GM10248 (cell line): ENCODE data around the gene VCAN.

Experiments
- CTCF ChIA-PET: fragments of 300-600 bp; sonication (Branson Sonifier 250); formaldehyde crosslinking; extraction: SDS; loops from one replicate; lab custom pipeline; 2021; ENCODE audit warnings: antibody characterized with exemption; lab: Yijun Ruan, JAX
- POLR2A ChIA-PET: fragments of 350-650 bp; sonication (Branson Sonifier 250); formaldehyde crosslinking; extraction: SDS; loops from one replicate; lab custom pipeline; 2020; ENCODE audit warnings: antibody characterized with exemption; lab: Yijun Ruan, JAX
- DNase-seq: peaks from one replicate; pipeline ENCODE4 v3.0.0; 2012; ENCODE audit errors: extremely low spot score
- TF ChIP-seq, protein P1 (sequence below): IDR thresholded peaks from 2 replicates; pipeline ENCODE4 v1.5.1; 2012; ENCODE audit warnings: mild to moderate bottlenecking, low read depth; ENCODE audit errors: extremely low read depth, missing control alignments, control extremely low read depth

Gene VCAN

DNA sequence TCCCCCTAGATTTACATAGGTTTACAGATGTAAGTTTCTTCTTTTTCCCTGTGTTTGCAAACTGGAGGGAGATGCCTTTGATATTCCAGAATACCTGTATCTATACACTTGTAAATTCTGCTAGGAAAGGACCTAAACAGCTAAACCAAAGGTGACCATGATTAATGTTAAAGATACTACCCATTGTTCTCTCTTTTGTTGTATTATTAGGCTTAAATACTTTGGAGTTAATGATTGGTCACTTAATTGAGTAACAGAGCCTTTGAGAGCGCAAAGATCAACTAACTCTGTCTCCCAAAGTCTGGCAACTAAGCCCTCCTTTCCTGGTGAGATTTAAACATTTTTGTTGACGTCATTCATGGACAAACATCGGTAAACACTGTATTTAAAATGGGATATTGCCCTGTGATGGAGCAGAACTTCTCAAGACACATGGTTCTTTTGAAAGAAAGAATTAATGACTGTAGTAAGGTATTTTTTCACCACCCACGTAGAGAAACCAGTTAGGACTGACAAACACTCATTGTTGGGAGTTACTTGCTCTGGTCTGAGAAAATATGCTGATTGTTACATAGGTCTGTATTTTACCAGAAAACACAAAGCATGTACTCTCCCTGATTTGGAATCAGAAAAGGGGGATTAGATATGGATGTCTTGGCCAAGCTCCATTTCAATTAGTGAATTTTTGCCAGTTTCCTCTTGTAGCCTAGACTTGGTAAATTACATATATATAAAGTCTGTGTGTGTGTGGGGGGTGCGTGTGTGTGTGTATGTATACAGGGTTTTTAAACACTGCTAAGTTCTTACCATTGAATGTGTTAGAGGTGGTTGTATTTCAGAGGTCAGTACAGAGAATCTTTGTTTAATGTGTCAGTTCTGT is 4.6 kb downstream of the VCAN start:
- ChIA-PET POLR2A (no interaction called here), CTCF (interaction anchor here (0.7 to 1.4 kb wide), 2 partner anchors 16 to 1126 kb away, joined by 3 to 4 read pairs; no protein-coding TSS in a partner anchor)
- no peak for DNase-seq
- TF ChIP-seq, protein P1, sequence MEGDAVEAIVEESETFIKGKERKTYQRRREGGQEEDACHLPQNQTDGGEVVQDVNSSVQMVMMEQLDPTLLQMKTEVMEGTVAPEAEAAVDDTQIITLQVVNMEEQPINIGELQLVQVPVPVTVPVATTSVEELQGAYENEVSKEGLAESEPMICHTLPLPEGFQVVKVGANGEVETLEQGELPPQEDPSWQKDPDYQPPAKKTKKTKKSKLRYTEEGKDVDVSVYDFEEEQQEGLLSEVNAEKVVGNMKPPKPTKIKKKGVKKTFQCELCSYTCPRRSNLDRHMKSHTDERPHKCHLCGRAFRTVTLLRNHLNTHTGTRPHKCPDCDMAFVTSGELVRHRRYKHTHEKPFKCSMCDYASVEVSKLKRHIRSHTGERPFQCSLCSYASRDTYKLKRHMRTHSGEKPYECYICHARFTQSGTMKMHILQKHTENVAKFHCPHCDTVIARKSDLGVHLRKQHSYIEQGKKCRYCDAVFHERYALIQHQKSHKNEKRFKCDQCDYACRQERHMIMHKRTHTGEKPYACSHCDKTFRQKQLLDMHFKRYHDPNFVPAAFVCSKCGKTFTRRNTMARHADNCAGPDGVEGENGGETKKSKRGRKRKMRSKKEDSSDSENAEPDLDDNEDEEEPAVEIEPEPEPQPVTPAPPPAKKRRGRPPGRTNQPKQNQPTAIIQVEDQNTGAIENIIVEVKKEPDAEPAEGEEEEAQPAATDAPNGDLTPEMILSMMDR: no peak

DNA sequence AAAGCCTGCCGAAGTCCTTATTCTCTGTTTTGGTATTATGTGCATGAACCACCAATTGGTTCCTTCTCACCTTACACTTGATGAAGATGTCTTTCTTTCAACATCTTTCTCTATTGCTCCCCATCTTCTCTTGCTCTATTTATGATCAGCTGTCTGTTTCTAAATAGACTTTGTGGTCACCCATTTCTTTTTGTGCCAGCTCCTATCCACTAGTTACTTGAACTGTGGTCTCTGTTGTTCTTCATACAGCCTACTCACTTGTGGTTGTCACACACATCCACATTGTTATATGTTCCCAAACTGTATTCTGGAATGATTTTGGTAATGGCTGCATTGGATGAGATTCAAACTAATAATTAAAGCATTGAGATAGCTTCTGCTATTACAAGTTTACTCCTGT is 11.4 kb downstream of the VCAN start:
- TF ChIP-seq, protein P1: no peak
- POLR2A ChIA-PET: no interaction called here
- DNase-seq: no peak
- CTCF ChIA-PET: interaction anchor here (1.0 to 1.9 kb wide), 3 partner anchors 9 to 57 kb away, joined by 3 to 6 read pairs (median 3); no protein-coding TSS in a partner anchor

DNA sequence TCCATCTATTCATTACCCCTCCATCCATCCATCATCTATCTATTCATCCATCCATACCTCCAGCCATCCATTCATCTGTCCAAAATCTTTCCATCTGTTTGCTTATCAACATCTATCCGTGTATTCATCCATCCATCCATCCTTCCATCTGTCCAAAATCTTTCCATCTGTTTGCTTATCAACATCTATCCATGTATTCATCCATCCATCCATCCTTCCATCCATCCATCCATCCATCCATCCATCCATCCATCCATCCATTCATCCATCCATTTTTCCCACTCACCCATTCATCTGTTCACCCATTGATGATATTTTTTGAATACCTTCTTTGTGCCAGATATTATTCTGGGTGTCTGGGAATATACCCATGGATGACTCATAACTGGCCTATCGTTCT is 12.8 kb downstream of the VCAN start:
- ChIA-PET CTCF (interaction anchor here (1.1 to 2.0 kb wide), 3 partner anchors 11 to 19 kb away, joined by 3 to 6 read pairs (median 5); no protein-coding TSS in a partner anchor), POLR2A (no interaction called here)
- TF ChIP-seq, protein P1: no peak
- DNase-seq: no peak

DNA sequence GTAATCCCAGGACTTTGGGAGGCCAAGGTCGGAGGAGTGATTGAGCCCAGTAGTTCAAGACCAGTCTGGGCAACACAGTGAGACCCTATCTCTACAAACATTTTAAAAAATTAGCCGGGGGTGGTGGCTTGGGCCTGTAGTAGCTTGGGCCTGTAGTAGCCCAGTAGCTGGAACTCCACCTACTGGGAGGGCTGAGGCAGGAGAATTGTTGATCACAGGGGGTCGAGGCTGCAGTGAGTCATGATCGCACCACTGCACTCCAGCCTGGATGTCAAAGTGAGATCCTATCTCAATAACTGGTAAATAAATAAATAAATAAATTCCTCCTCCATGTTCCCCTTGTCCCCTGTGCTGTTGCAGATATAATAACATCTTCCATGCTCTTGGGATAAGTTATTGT is 14.3 kb downstream of the VCAN start:
- POLR2A ChIA-PET: no interaction called here
- no peak for DNase-seq
- CTCF ChIA-PET: interaction anchor here (0.9 to 2.0 kb wide), 3 partner anchors 9 to 13 kb away, joined by 3 to 5 read pairs (median 3); no protein-coding TSS in a partner anchor
- TF ChIP-seq, protein P1: no peak

DNA sequence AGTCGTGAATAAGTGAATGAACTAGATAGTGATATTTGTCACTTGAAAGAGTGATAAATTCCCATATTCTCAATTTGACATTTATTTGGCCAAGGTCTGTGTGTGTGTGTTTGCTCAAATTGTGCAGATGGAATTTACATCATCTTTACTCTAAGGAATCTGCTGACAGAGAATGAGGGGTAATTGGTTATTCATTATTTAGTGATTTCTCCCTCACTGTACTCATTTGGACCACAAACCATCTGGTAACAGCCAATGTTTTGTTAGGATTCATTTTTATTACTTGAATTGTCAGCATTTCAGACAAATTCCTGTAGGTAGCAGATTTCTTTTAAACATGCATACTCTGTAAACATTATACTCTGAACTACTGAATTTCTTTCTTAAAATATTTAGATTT is 15.6 kb downstream of the VCAN start:
- ChIA-PET CTCF (interaction anchor here (0.7 to 1.5 kb wide), 3 partner anchors 10 to 14 kb away, joined by 3 to 4 read pairs (median 3); no protein-coding TSS in a partner anchor), POLR2A (no interaction called here)
- no peak for DNase-seq
- TF ChIP-seq, protein P1: no peak

DNA sequence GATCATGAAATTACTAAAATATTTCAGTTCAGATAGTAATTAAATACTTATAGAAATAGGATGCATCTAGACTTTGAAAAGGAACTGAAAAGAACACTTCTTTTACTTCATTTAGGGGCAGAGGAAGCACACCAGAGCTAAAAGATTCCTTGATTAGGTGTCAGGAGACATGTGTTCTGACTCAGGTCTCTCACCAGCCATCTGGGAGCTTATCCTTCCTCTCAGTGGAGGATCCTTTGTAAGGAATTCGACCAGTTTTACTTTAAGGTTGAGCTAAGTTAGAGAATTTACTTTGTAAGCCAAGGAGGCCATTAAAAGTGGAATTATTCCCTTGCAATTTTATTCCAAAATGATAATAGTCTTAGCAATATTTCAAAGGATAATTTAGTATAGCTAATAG is 16.7 kb downstream of the VCAN start:
- TF ChIP-seq, protein P1: no peak
- ChIA-PET CTCF (interaction anchor here (1.4 to 1.5 kb wide), 2 partner anchors 9 to 15 kb away, joined by 3 read pairs; no protein-coding TSS in a partner anchor), POLR2A (no interaction called here)
- DNase-seq: no peak
